Rectal smooth muscle tissue (tissue), 1 donor: ENCODE measurements around the gene WNT1.
A peak's percentile ranks its signal among the peaks of the same experiment; 100 is the strongest.

ENCODE experiments used
- H3K27ac ChIP-seq: one replicate; pipeline ENCODE4 v1.7.0; 2013; ENCODE audit warnings: low read depth, low read length, inconsistent platforms
- H3K27me3 ChIP-seq: one replicate; pipeline ENCODE4 v1.7.0; 2013; ENCODE audit warnings: low read length; ENCODE audit not compliant: control insufficient read depth, insufficient read depth
- H3K36me3 ChIP-seq: one replicate; pipeline ENCODE4 v1.7.0; 2013; ENCODE audit warnings: low read length; ENCODE audit not compliant: control insufficient read depth, insufficient read depth
- H3K4me1 ChIP-seq: one replicate; pipeline ENCODE4 v1.7.0; 2013; ENCODE audit warnings: low read length; ENCODE audit not compliant: control insufficient read depth, insufficient read depth
- H3K4me3 ChIP-seq: one replicate; pipeline ENCODE4 v1.7.0; 2013; ENCODE audit warnings: low read length
- H3K9ac ChIP-seq: one replicate; pipeline ENCODE4 v1.7.0; 2013; ENCODE audit warnings: low read length

The WNT1 gene

GRCh38 chr12:48978291-48978740 is at the start of gene WNT1:
WNT1 (plus strand) TSS chr12:48978322; CDS start chr12:48978651, 329 bp downstream.
- Histone ChIP-seq H3K36me3 (no peaks in the 10 kb centered on the region), H3K4me3 (peak within 1 kb of the TSS; percentile 63), H3K27ac (no peak within 1 kb of the TSS), H3K9ac (no peak within 1 kb of the TSS), H3K4me1 (peaks cover 16% of the 10 kb centered on the region), H3K27me3 (peaks cover 58% of the 10 kb centered on the region)

GRCh38 chr12:48929551-48929950 is 48.6 kb upstream of the WNT1 start:
- H3K36me3 ChIP-seq = peaks cover 5% of the 10 kb centered on the region

GRCh38 chr12:48930475-48930874 is 47.6 kb upstream of the WNT1 start:
- Histone ChIP-seq H3K4me3 (no peak overlapping the region), H3K36me3 (peaks cover 5% of the 10 kb centered on the region), H3K27ac (no peak overlapping the region), H3K27me3 (no peaks in the 10 kb centered on the region), H3K9ac (no peak overlapping the region), H3K4me1 (peaks cover 4% of the 10 kb centered on the region)

More at GRCh38 chr12:48929551-48929950, 48.6 kb upstream of the WNT1 start:
- Histone ChIP-seq H3K27me3 (no peaks in the 10 kb centered on the region), H3K4me3 (no peak overlapping the region), H3K27ac (no peak overlapping the region), H3K9ac (no peak overlapping the region), H3K4me1 (peaks cover 4% of the 10 kb centered on the region)

GRCh38 chr12:48932878-48933277 is 45.2 kb upstream of the WNT1 start:
- Histone ChIP-seq H3K27me3 (no peaks in the 10 kb centered on the region), H3K27ac (no peak overlapping the region), H3K4me3 (no peak overlapping the region), H3K36me3 (peaks cover 8% of the 10 kb centered on the region), H3K9ac (no peak overlapping the region), H3K4me1 (no peaks in the 10 kb centered on the region)

- H3K27me3 ChIP-seq = no peaks in the 10 kb centered on the region
- no peak overlapping the region for H3K4me3 ChIP-seq
- H3K9ac ChIP-seq = no peak overlapping the region
- H3K36me3 ChIP-seq = peaks cover 8% of the 10 kb centered on the region
- no peak overlapping the region for H3K27ac ChIP-seq
- no peaks in the 10 kb centered on the region for H3K4me1 ChIP-seq
Measured at GRCh38 chr12:48933664-48934311, 44.3 kb upstream of the WNT1 start.

GRCh38 chr12:48934312-48934706 is 43.8 kb upstream of the WNT1 start:
- H3K27me3 ChIP-seq = no peaks in the 10 kb centered on the region
- no peak overlapping the region for H3K27ac ChIP-seq
- no peak overlapping the region for H3K9ac ChIP-seq
- no peaks in the 10 kb centered on the region for H3K4me1 ChIP-seq
- H3K4me3 ChIP-seq = no peak overlapping the region
- peaks cover 10% of the 10 kb centered on the region for H3K36me3 ChIP-seq

- no peak overlapping the region for H3K27ac ChIP-seq
- no peaks in the 10 kb centered on the region for H3K27me3 ChIP-seq
- no peaks in the 10 kb centered on the region for H3K4me1 ChIP-seq
- H3K36me3 ChIP-seq = peaks cover 12% of the 10 kb centered on the region
- no peak overlapping the region for H3K4me3 ChIP-seq
- H3K9ac ChIP-seq = no peak overlapping the region
Measured at GRCh38 chr12:48936379-48936979, 41.6 kb upstream of the WNT1 start.

GRCh38 chr12:48937170-48937569 is 41.0 kb upstream of the WNT1 start:
- H3K9ac ChIP-seq = no peak overlapping the region
- H3K27ac ChIP-seq = no peak overlapping the region
- H3K4me1 ChIP-seq = no peaks in the 10 kb centered on the region
- H3K4me3 ChIP-seq = no peak overlapping the region
- H3K36me3 ChIP-seq = peaks cover 12% of the 10 kb centered on the region
- H3K27me3 ChIP-seq = no peaks in the 10 kb centered on the region

- H3K27ac ChIP-seq = no peak overlapping the region
- no peak overlapping the region for H3K9ac ChIP-seq
- peaks cover 11% of the 10 kb centered on the region for H3K36me3 ChIP-seq
- H3K4me3 ChIP-seq = no peak overlapping the region
- no peaks in the 10 kb centered on the region for H3K4me1 ChIP-seq
- no peaks in the 10 kb centered on the region for H3K27me3 ChIP-seq
Measured at GRCh38 chr12:48938805-48939204, 39.3 kb upstream of the WNT1 start.

GRCh38 chr12:48940181-48940580 is 37.9 kb upstream of the WNT1 start:
- Histone ChIP-seq H3K9ac (no peak overlapping the region), H3K27me3 (no peaks in the 10 kb centered on the region), H3K4me3 (no peak overlapping the region), H3K36me3 (peaks cover 11% of the 10 kb centered on the region), H3K4me1 (no peaks in the 10 kb centered on the region), H3K27ac (no peak overlapping the region)

GRCh38 chr12:48943221-48943620 is 34.9 kb upstream of the WNT1 start:
- no peaks in the 10 kb centered on the region for H3K4me1 ChIP-seq
- no peak overlapping the region for H3K4me3 ChIP-seq
- no peak overlapping the region for H3K9ac ChIP-seq
- H3K27me3 ChIP-seq = no peaks in the 10 kb centered on the region
- no peak overlapping the region for H3K27ac ChIP-seq
- H3K36me3 ChIP-seq = peaks cover 8% of the 10 kb centered on the region

- H3K27ac ChIP-seq = no peak overlapping the region
- no peak overlapping the region for H3K4me3 ChIP-seq
- peaks cover 2% of the 10 kb centered on the region for H3K36me3 ChIP-seq
- no peak overlapping the region for H3K9ac ChIP-seq
- H3K27me3 ChIP-seq = no peaks in the 10 kb centered on the region
- no peaks in the 10 kb centered on the region for H3K4me1 ChIP-seq
Measured at GRCh38 chr12:48946205-48946604, 31.9 kb upstream of the WNT1 start.

GRCh38 chr12:48946943-48947342 is 31.2 kb upstream of the WNT1 start:
- Histone ChIP-seq H3K4me3 (no peak overlapping the region), H3K9ac (no peak overlapping the region), H3K4me1 (no peaks in the 10 kb centered on the region), H3K36me3 (peaks cover 2% of the 10 kb centered on the region), H3K27ac (no peak overlapping the region), H3K27me3 (no peaks in the 10 kb centered on the region)
